H1 (cell line): ENCODE results near the gene LRP1-AS. TPM values are rescaled to one million over a fixed set of nuclear protein-coding genes. Genes with fewer than 3 reads are reported as not detected.

Experiments used
- KDM4A ChIP-seq: IDR thresholded peaks from one replicate; pipeline ENCODE4 v1.7.1; 2012; ENCODE audit warnings: low read depth, mild to moderate bottlenecking, moderate library complexity, low read length, inconsistent platforms; ENCODE audit not compliant: severe bottlenecking
- polyA plus RNA-seq, 7 experiments: library from polyadenylated mRNA; depleted of rRNA in 3 of 7; stranded (reverse) in 5 of 7; unstranded in 2 of 7; fragments of >200 nt in 5 of 7; fragments of 200-250 nt in 2 of 7; gene quantifications; 1 replicate in 5 of 7; 2 replicates in 1 of 7; 4 replicates in 1 of 7; pipeline versions ENCODE4 v1.2.1 to v1.2.3, GENCODE V29; 2011 to 2013; ENCODE audit warnings: missing spikeins in 2 of 7, mixed read lengths in 2 of 7
- total RNA-seq: library from RNA; stranded (reverse); fragmentation: NEBNext Ultra II Directional; extraction: Animal tissue kit (Norgen Biotek cat#: 25700); gene quantifications from 2 replicates; pipeline ENCODE4 v1.2.1, GENCODE V29; 2021

Gene LRP1-AS
- total and polyA plus RNA-seq, 2 of the 8 experiments (the other 6 are each of a cell fraction or from before 2014, with no cell fraction given): not detected

DNA sequence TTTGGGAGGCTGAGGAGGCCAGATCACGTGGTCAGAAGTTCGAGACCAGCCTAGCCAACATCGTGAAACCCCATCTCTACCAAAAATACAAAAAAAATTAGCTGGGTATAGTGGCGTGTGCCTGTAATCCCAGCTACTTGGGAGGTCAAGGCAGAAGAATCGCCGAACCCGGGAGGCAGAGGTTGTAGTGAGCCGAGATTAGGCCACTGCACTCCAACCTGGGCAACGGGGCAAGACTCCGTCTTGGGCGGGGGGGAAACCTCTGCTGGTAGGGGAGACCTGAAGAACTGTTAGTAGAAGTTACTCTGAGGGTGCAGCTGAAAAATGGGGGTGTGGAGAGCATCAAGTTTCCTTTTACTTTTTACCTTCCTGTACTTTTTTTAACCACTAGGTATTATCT lies 21.4 kb downstream of the LRP1-AS start (continued):
- TF ChIP-seq KDM4A: no peak
